Measurements from ENCODE around the gene ZNF74.

The ZNF74 gene

GRCh38 chr22:20422271-20423007 is 28.5 kb downstream of the ZNF74 start:
- DNase-seq, result peak; percentile 25

- DNase-seq, result no peak
Measured at GRCh38 chr22:20423008-20423905, 29.3 kb downstream of the ZNF74 start.

- no peak for DNase-seq
Measured at GRCh38 chr22:20423906-20424551, 30.1 kb downstream of the ZNF74 start.

- no peak for DNase-seq
Measured at GRCh38 chr22:20424568-20424931, 30.6 kb downstream of the ZNF74 start.

GRCh38 chr22:20424932-20425565 is 31.1 kb downstream of the ZNF74 start:
- no peak for DNase-seq

GRCh38 chr22:20425566-20426258 is 31.8 kb downstream of the ZNF74 start:
- no peak for DNase-seq

- DNase-seq, result no peak
Measured at GRCh38 chr22:20426259-20426615, 32.3 kb downstream of the ZNF74 start.

GRCh38 chr22:20427104-20427944 is 33.4 kb downstream of the ZNF74 start:
- no peak for DNase-seq

GRCh38 chr22:20427945-20428417 is 34.0 kb downstream of the ZNF74 start:
- no peak for DNase-seq

- no peak for DNase-seq
Measured at GRCh38 chr22:20428496-20429253, 34.7 kb downstream of the ZNF74 start.

GRCh38 chr22:20429254-20430100 is 35.5 kb downstream of the ZNF74 start:
- DNase-seq, result peak; percentile 80

GRCh38 chr22:20430101-20430719 is 36.3 kb downstream of the ZNF74 start:
- DNase-seq, result no peak

GRCh38 chr22:20430720-20431510 is 37.0 kb downstream of the ZNF74 start:
- no peak for DNase-seq

- no peak for DNase-seq
Measured at GRCh38 chr22:20431511-20432192, 37.7 kb downstream of the ZNF74 start.

GRCh38 chr22:20432244-20432686 is 38.3 kb downstream of the ZNF74 start:
- DNase-seq, result no peak

GRCh38 chr22:20433191-20433590 is 39.2 kb downstream of the ZNF74 start:
- no peak for DNase-seq

- DNase-seq, result no peak
Measured at GRCh38 chr22:20433686-20434241, 39.8 kb downstream of the ZNF74 start.
